Naive thymus-derived CD4-positive, alpha-beta T cell (primary cell): ENCODE results near the gene CHKB. TPM values are rescaled to one million over a fixed set of nuclear protein-coding genes. Genes with fewer than 3 reads are reported as not detected.

ENCODE experiments used
- ATAC-seq: fragments of 150-1000 bp; cut with Tn5 transposase; 2 replicates; pipeline ENCODE4 v1.10.0; 2021; ENCODE audit warnings: mild to moderate bottlenecking, moderate library complexity
- CTCF ChIA-PET: fragments of 350-600 bp; sonication (Branson Sonifier 250); formaldehyde crosslinking; loops from one replicate; lab custom pipeline; 2021; ENCODE audit warnings: antibody characterized with exemption; lab: Charles Lee
- POLR2A ChIA-PET: fragments of 350-600 bp; sonication (Branson Sonifier 250); formaldehyde crosslinking; loops from one replicate; lab custom pipeline; 2021; ENCODE audit warnings: antibody characterized with exemption, inconsistent platforms; lab: Charles Lee
- DNase-seq, 9 donors: peaks; one replicate each; pipeline versions ENCODE4 v3.0.0 to v3.0.0-alpha.2; 2020 to 2022; ENCODE audit warnings: mixed read lengths in 1 of 9
- H3K27ac ChIP-seq: one replicate; pipeline ENCODE4 v1.7.0; 2013; ENCODE audit warnings: mild to moderate bottlenecking, low read depth, low read length, moderate library complexity
- H3K27me3 ChIP-seq, 2 donors: one replicate each; pipeline ENCODE4 v1.7.0; 2013; ENCODE audit warnings: low read length in 2 of 2, mild to moderate bottlenecking in 2 of 2, moderate library complexity in 2 of 2; ENCODE audit not compliant: control insufficient read depth in 2 of 2, insufficient read depth in 2 of 2
- H3K36me3 ChIP-seq, 3 experiments: 1 replicate in 2 of 3; 2 replicates in 1 of 3; pipeline ENCODE4 v1.7.0; 2013; ENCODE audit warnings: low read length in 3 of 3, mild to moderate bottlenecking in 3 of 3, moderate library complexity in 1 of 3; ENCODE audit not compliant: insufficient read depth in 3 of 3, control insufficient read depth in 2 of 3
- H3K4me1 ChIP-seq, 2 donors: one replicate each; pipeline ENCODE4 v1.7.0; 2013; ENCODE audit warnings: low read length in 2 of 2, mild to moderate bottlenecking in 2 of 2, moderate library complexity in 1 of 2; ENCODE audit not compliant: control insufficient read depth in 2 of 2, insufficient read depth in 2 of 2
- H3K4me3 ChIP-seq: 2 replicates; pipeline ENCODE4 v1.7.0; 2013; ENCODE audit warnings: mild to moderate bottlenecking, low read length
- H3K9me3 ChIP-seq, 3 experiments: 1 replicate in 2 of 3; 2 replicates in 1 of 3; pipeline ENCODE4 v1.7.0; 2013; ENCODE audit warnings: low read length in 3 of 3; ENCODE audit not compliant: control insufficient read depth in 2 of 3
- H3K27ac Mint-ChIP-seq, 9 donors: one replicate each; pipeline ENCODE4 v1.8.0; 2020 to 2022; ENCODE audit warnings: mixed read lengths in 9 of 9, mild to moderate bottlenecking in 8 of 9, moderate library complexity in 5 of 9, inconsistent platforms in 2 of 9
- H3K27me3 Mint-ChIP-seq, 5 donors: one replicate each; pipeline ENCODE4 v1.8.0; 2021 to 2022; ENCODE audit warnings: mixed read lengths in 5 of 5, mild to moderate bottlenecking in 1 of 5
- H3K36me3 Mint-ChIP-seq, 5 donors: one replicate each; pipeline ENCODE4 v1.8.0; 2020 to 2022; ENCODE audit warnings: mixed read lengths in 5 of 5, mild to moderate bottlenecking in 3 of 5, inconsistent platforms in 1 of 5
- H3K4me1 Mint-ChIP-seq, 7 donors: one replicate each; pipeline ENCODE4 v1.8.0; 2020 to 2022; ENCODE audit warnings: mixed read lengths in 7 of 7, mild to moderate bottlenecking in 3 of 7, inconsistent platforms in 1 of 7
- H3K4me3 Mint-ChIP-seq, 10 donors: one replicate each; pipeline ENCODE4 v1.8.0; 2020 to 2022; ENCODE audit warnings: mild to moderate bottlenecking in 10 of 10, mixed read lengths in 10 of 10, moderate library complexity in 6 of 10, inconsistent platforms in 2 of 10
- H3K9me3 Mint-ChIP-seq, 11 donors: one replicate each; pipeline ENCODE4 v1.8.0; 2020 to 2022; ENCODE audit warnings: mixed read lengths in 11 of 11, mild to moderate bottlenecking in 4 of 11, inconsistent platforms in 1 of 11, moderate library complexity in 1 of 11
- intact Hi-C, 2 donors: fragments of 100-400 bp; cut with micrococcal nuclease; formaldehyde crosslinking; loops; one replicate each; pipeline ENCODE4 v1.15.1; 2023
- polyA plus RNA-seq, 2 donors: library from polyadenylated mRNA; unstranded; fragments of 300-500 nt; fragmentation: Illumina TruSeq; gene quantifications; one replicate each; pipeline ENCODE4 v1.2.3, GENCODE V29; 2021
- total RNA-seq, 6 experiments: library from RNA in 5 of 6; stranded (reverse) in 5 of 6; gene quantifications; 1 replicate in 5 of 6; 2 replicates in 1 of 6; pipeline ENCODE4 v1.2.3 and lab custom pipeline; 2021 to 2026

Gene CHKB
- total and polyA plus RNA-seq, 7 experiments from 2014 or later: 24.2 to 214 (median 158) TPM

GRCh38 chr22:50613291-50613981, 30.8 kb upstream of the CHKB start:
- Mint-ChIP-seq H3K4me3 (no peak overlapping the region), H3K27me3 (peaks cover 0 to 28% (median 10%) of the 10 kb centered on the region in 5 donors), H3K9me3 (peaks cover 0 to 1% (median 0%) of the 10 kb centered on the region in 11 donors), H3K36me3 (no peaks in the 10 kb centered on the region), H3K4me1 (peaks cover 0 to 10% (median 3%) of the 10 kb centered on the region in 7 donors), H3K27ac (peak overlapping the region in 1 of 9 donors; percentile 19)
- ATAC-seq (no peak), DNase-seq (no peak)
- no peak overlapping the region for H3K4me3 ChIP-seq
- no peaks in the 10 kb centered on the region for H3K9me3 ChIP-seq
- ChIA-PET POLR2A (interaction anchor here (2.2 kb wide), 1 partner anchor 88 kb away, joined by 5 read pairs; the partner anchor contains the start of gene SCO2), CTCF (interaction anchor here (1.1 kb wide), 1 partner anchor 88 kb away, joined by 3 read pairs; the partner anchor contains the start of gene SCO2)
- no peaks in the 10 kb centered on the region for H3K36me3 ChIP-seq
- no peak overlapping the region for H3K27ac ChIP-seq
- intact Hi-C loops: no loop called here
- no peaks in the 10 kb centered on the region for H3K27me3 ChIP-seq
- H3K4me1 ChIP-seq: no peaks in the 10 kb centered on the region

GRCh38 chr22:50612528-50613221, 30.0 kb upstream of the CHKB start:
- Histone ChIP-seq H3K9me3 (no peaks in the 10 kb centered on the region), H3K4me1 (no peaks in the 10 kb centered on the region), H3K36me3 (no peaks in the 10 kb centered on the region), H3K27ac (no peak overlapping the region), H3K4me3 (no peak overlapping the region), H3K27me3 (no peaks in the 10 kb centered on the region)
- Mint-ChIP-seq H3K4me3 (no peak overlapping the region), H3K27ac (peak overlapping the region in 1 of 9 donors; percentile 24), H3K36me3 (no peaks in the 10 kb centered on the region), H3K9me3 (peaks cover 0 to 1% (median 0%) of the 10 kb centered on the region in 11 donors), H3K4me1 (peaks cover 0 to 10% (median 3%) of the 10 kb centered on the region in 7 donors), H3K27me3 (peaks cover 3 to 32% (median 10%) of the 10 kb centered on the region in 5 donors)
- DNase-seq: no peak
- peak; percentile 60 for ATAC-seq
- intact Hi-C loops: loop anchor here in 1 of 2 donors (1.0 kb wide), 1 partner anchor 16 kb away; the partner anchor contains the start of gene ARSA
- CTCF ChIA-PET: interaction anchor here (0.6 to 1.1 kb wide), 2 partner anchors 63 to 87 kb away, joined by 3 read pairs; partner anchors contain the start of gene SCO2
- POLR2A ChIA-PET: interaction anchor here (1.2 to 2.2 kb wide), 2 partner anchors 87 to 105 kb away, joined by 4 to 5 read pairs; partner anchors contain the start of genes LMF2 and SCO2

- H3K4me3 Mint-ChIP-seq: no peak overlapping the region
- H3K27ac Mint-ChIP-seq: peak overlapping the region in 1 of 9 donors; percentile 24
- H3K36me3 Mint-ChIP-seq: no peaks in the 10 kb centered on the region
- ChIA-PET CTCF (interaction anchor here (0.6 kb wide), 1 partner anchor 62 kb away, joined by 3 read pairs; no protein-coding TSS in a partner anchor), POLR2A (interaction anchor here (1.2 to 2.2 kb wide), 2 partner anchors 86 to 105 kb away, joined by 4 to 5 read pairs; partner anchors contain the start of genes LMF2 and SCO2)
- peaks cover 8 to 37% (median 15%) of the 10 kb centered on the region in 5 donors for H3K27me3 Mint-ChIP-seq
- Histone ChIP-seq H3K4me3 (no peak overlapping the region), H3K27me3 (no peaks in the 10 kb centered on the region), H3K27ac (no peak overlapping the region), H3K4me1 (no peaks in the 10 kb centered on the region), H3K36me3 (no peaks in the 10 kb centered on the region), H3K9me3 (no peaks in the 10 kb centered on the region)
- peaks cover 0 to 1% (median 0%) of the 10 kb centered on the region in 11 donors for H3K9me3 Mint-ChIP-seq
- intact Hi-C loops: loop anchor here in 1 of 2 donors (1.0 kb wide), 1 partner anchor 16 kb away; the partner anchor contains the start of gene ARSA
- H3K4me1 Mint-ChIP-seq: peaks cover 0 to 10% (median 3%) of the 10 kb centered on the region in 7 donors
- DNase-seq (no peak), ATAC-seq (no peak)
Measured at GRCh38 chr22:50612168-50612527, 29.5 kb upstream of the CHKB start.

GRCh38 chr22:50611341-50612060, 28.9 kb upstream of the CHKB start:
- ATAC-seq (no peak), DNase-seq (no peak)
- H3K27ac ChIP-seq: no peak overlapping the region
- POLR2A ChIA-PET: interaction anchor here (1.2 to 2.2 kb wide), 2 partner anchors 86 to 104 kb away, joined by 4 to 5 read pairs; partner anchors contain the start of genes LMF2 and SCO2
- H3K36me3 Mint-ChIP-seq: no peaks in the 10 kb centered on the region
- H3K4me1 Mint-ChIP-seq: peaks cover 0 to 10% (median 3%) of the 10 kb centered on the region in 7 donors
- no peaks in the 10 kb centered on the region for H3K36me3 ChIP-seq
- H3K4me1 ChIP-seq: no peaks in the 10 kb centered on the region
- H3K27me3 ChIP-seq: no peaks in the 10 kb centered on the region
- CTCF ChIA-PET: no interaction called here
- H3K9me3 Mint-ChIP-seq: peaks cover 0 to 1% (median 0%) of the 10 kb centered on the region in 11 donors
- no peak overlapping the region for H3K27ac Mint-ChIP-seq
- H3K27me3 Mint-ChIP-seq: peaks cover 11 to 40% (median 16%) of the 10 kb centered on the region in 5 donors
- H3K4me3 ChIP-seq: no peak overlapping the region
- H3K9me3 ChIP-seq: no peaks in the 10 kb centered on the region
- intact Hi-C loops: loop anchor here in 1 of 2 donors (1.0 kb wide), 1 partner anchor 17 kb away; the partner anchor contains the start of gene ARSA
- no peak overlapping the region for H3K4me3 Mint-ChIP-seq

GRCh38 chr22:50610581-50610980, 27.9 kb upstream of the CHKB start:
- Mint-ChIP-seq H3K9me3 (peaks cover 0 to 1% (median 0%) of the 10 kb centered on the region in 11 donors), H3K36me3 (no peaks in the 10 kb centered on the region), H3K4me1 (peaks cover 0 to 10% (median 3%) of the 10 kb centered on the region in 7 donors), H3K27ac (no peak overlapping the region), H3K27me3 (peaks cover 16 to 43% (median 23%) of the 10 kb centered on the region in 5 donors), H3K4me3 (no peak overlapping the region)
- Histone ChIP-seq H3K27me3 (no peaks in the 10 kb centered on the region), H3K4me1 (no peaks in the 10 kb centered on the region), H3K36me3 (no peaks in the 10 kb centered on the region), H3K4me3 (no peak overlapping the region), H3K27ac (no peak overlapping the region), H3K9me3 (no peaks in the 10 kb centered on the region)
- DNase-seq (no peak), ATAC-seq (no peak)
- ChIA-PET POLR2A (no interaction called here), CTCF (interaction anchor here (0.6 kb wide), 1 partner anchor 10 kb away, joined by 3 read pairs; no protein-coding TSS in a partner anchor)
- intact Hi-C loops: no loop called here

- no peaks in the 10 kb centered on the region for H3K4me1 ChIP-seq
- H3K4me3 Mint-ChIP-seq: no peak overlapping the region
- intact Hi-C loops: no loop called here
- peaks cover 0 to 10% (median 3%) of the 10 kb centered on the region in 7 donors for H3K4me1 Mint-ChIP-seq
- peaks cover 16 to 45% (median 27%) of the 10 kb centered on the region in 5 donors for H3K27me3 Mint-ChIP-seq
- no peak overlapping the region for H3K4me3 ChIP-seq
- no peak overlapping the region for H3K27ac Mint-ChIP-seq
- no peak for DNase-seq
- peaks cover 0 to 1% (median 0%) of the 10 kb centered on the region in 11 donors for H3K9me3 Mint-ChIP-seq
- H3K36me3 ChIP-seq: no peaks in the 10 kb centered on the region
- no peaks in the 10 kb centered on the region for H3K36me3 Mint-ChIP-seq
- ChIA-PET CTCF (interaction anchor here (0.6 kb wide), 1 partner anchor 11 kb away, joined by 3 read pairs; no protein-coding TSS in a partner anchor), POLR2A (no interaction called here)
- no peaks in the 10 kb centered on the region for H3K9me3 ChIP-seq
- H3K27ac ChIP-seq: no peak overlapping the region
- no peak for ATAC-seq
- H3K27me3 ChIP-seq: no peaks in the 10 kb centered on the region
Measured at GRCh38 chr22:50610041-50610451, 27.4 kb upstream of the CHKB start.
